Type B pancreatic cell (in vitro differentiated cells): Measurements from ENCODE around the gene IL16. TPM values are rescaled to one million over a fixed set of nuclear protein-coding genes. Genes with fewer than 3 reads are reported as not detected.

ENCODE experiments used
- DNase-seq: peaks from one replicate; pipeline ENCODE4 v3.0.0; 2021; ENCODE audit warnings: mixed read lengths; ENCODE audit not compliant: unreplicated experiment; ENCODE audit errors: extremely low spot score
- H3K27ac Mint-ChIP-seq: 2 replicates; pipeline ENCODE4 v1.8.0; 2021; ENCODE audit warnings: mild to moderate bottlenecking, mixed read lengths
- H3K27me3 Mint-ChIP-seq: 2 replicates; pipeline ENCODE4 v1.8.0; 2021; ENCODE audit warnings: mixed read lengths
- H3K36me3 Mint-ChIP-seq: 2 replicates; pipeline ENCODE4 v1.8.0; 2021; ENCODE audit warnings: mixed read lengths
- H3K4me1 Mint-ChIP-seq: one replicate; pipeline ENCODE4 v1.8.0; 2021; ENCODE audit warnings: mixed read lengths; ENCODE audit not compliant: unreplicated experiment
- H3K4me3 Mint-ChIP-seq: 2 replicates; pipeline ENCODE4 v1.8.0; 2021; ENCODE audit warnings: mild to moderate bottlenecking, mixed read lengths
- H3K9me3 Mint-ChIP-seq: 2 replicates; pipeline ENCODE4 v1.8.0; 2021; ENCODE audit warnings: mixed read lengths
- CTCF ChIP-seq: fragments of 200-600 bp; sonication (generic); conservative IDR thresholded peaks from 2 replicates; pipeline ENCODE4 v1.5.0; 2021; ENCODE audit warnings: antibody characterized with exemption, mild to moderate bottlenecking
- total RNA-seq: library from RNA; stranded (reverse); gene quantifications from 2 replicates; pipeline ENCODE4 v1.2.1, GENCODE V29; 2021; ENCODE audit warnings: low replicate concordance

IL16 gene
- total RNA-seq, 1 donor from 2014 or later = 0.14 TPM

DNA sequence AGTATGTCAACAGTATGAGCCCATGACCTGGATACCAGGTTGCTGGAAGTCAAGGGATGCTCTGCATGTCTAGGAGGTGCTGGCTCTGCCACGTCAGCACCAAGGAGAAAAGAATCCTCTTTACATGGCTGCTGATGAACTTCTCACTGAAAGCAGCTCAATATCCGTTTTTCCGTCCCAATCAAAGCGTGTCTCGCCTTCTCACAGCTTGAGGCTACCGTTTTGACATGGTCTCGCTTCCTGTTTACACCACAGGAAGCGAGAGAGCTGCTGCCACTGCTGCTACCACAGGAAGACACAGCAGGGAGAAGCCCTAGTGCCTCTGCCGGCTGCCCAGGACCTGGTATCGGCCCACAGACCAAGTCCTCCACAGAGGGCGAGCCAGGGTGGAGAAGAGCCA, 100.0 kb downstream of the IL16 start:
- Mint-ChIP-seq H3K27me3 (peaks cover 5% of the 10 kb centered on the region), H3K27ac (no peak overlapping the region), H3K4me3 (no peak overlapping the region), H3K9me3 (no peaks in the 10 kb centered on the region), H3K36me3 (no peaks in the 10 kb centered on the region), H3K4me1 (peaks cover 8% of the 10 kb centered on the region)
- DNase-seq = no peak
- no peak for TF ChIP-seq CTCF

- Mint-ChIP-seq H3K4me1 (peaks cover 8% of the 10 kb centered on the region), H3K27me3 (peaks cover 5% of the 10 kb centered on the region), H3K27ac (no peak overlapping the region), H3K36me3 (no peaks in the 10 kb centered on the region), H3K4me3 (no peak overlapping the region), H3K9me3 (no peaks in the 10 kb centered on the region)
- DNase-seq = no peak
- no peak for TF ChIP-seq CTCF
Observed at GRCh38 chr15:81297147-81297572, 100.5 kb downstream of the IL16 start.

- H3K4me3 Mint-ChIP-seq = no peak overlapping the region
- TF ChIP-seq CTCF = no peak
Observed at GRCh38 chr15:81297603-81298575, 101.2 kb downstream of the IL16 start.

DNA sequence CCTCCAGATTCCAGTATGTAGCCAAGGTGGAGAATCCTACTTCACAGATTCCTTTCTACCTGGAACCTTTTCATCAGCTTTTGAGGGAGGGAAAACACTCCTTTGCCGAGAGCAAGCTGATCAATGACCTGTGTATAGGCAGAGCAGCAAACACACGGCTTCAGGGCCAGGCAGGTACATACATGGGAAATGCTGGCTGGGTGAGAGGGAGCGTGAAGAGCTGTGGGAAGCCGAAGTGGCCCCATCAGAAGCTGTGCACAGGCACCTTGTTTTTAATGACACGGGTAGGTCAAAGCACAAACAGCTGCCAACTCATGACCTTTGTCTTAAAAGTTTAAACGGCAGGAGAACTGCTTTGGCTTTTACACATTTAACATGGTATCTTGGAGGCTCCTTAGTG, 101.9 kb downstream of the IL16 start:
- Mint-ChIP-seq H3K4me3 (no peak overlapping the region), H3K27ac (no peak overlapping the region), H3K9me3 (no peaks in the 10 kb centered on the region), H3K36me3 (no peaks in the 10 kb centered on the region), H3K27me3 (peaks cover 5% of the 10 kb centered on the region), H3K4me1 (peaks cover 12% of the 10 kb centered on the region)
- TF ChIP-seq CTCF = no peak
- DNase-seq = no peak

More at GRCh38 chr15:81297603-81298575, 101.2 kb downstream of the IL16 start:
- H3K27me3 Mint-ChIP-seq = peaks cover 5% of the 10 kb centered on the region
- H3K27ac Mint-ChIP-seq = no peak overlapping the region
- no peaks in the 10 kb centered on the region for H3K9me3 Mint-ChIP-seq
- H3K4me1 Mint-ChIP-seq = peaks cover 8% of the 10 kb centered on the region
- DNase-seq = no peak
- H3K36me3 Mint-ChIP-seq = no peaks in the 10 kb centered on the region

DNA sequence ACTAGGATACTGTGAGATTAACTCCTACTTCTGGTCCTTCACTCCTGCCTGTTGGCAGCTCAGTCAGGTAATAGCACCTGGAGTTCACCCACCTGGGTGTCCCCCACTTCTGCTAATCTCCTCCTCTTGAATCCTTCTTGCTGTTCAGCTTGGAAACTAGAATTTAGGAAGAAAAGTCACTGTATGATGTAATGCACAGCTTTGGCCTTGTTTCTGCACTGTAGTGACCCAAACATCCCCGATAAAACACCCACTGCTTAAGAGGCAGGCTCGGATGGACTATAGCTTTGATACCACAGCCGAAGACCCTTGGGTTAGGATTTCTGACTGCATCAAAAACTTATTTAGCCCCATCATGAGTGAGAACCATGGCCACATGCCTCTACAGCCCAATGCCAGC, 102.5 kb downstream of the IL16 start:
- peaks cover 18% of the 10 kb centered on the region for H3K4me1 Mint-ChIP-seq
- H3K27ac Mint-ChIP-seq = no peak overlapping the region
- peaks cover 5% of the 10 kb centered on the region for H3K27me3 Mint-ChIP-seq
- H3K4me3 Mint-ChIP-seq = no peak overlapping the region
- DNase-seq = no peak
- H3K9me3 Mint-ChIP-seq = no peaks in the 10 kb centered on the region
- no peak for TF ChIP-seq CTCF
- no peaks in the 10 kb centered on the region for H3K36me3 Mint-ChIP-seq
